ENCODE measurements around the gene SLC35E1.

GRCh38 chr19:16572332-16573211 is at the start of gene SLC35E1:
- peak; percentile 67 for TF ChIP-seq POLR2A (IDR thresholded peaks at IDR 0.05)
- TF ChIP-seq POLR2AphosphoS5 (IDR thresholded peaks at IDR 0.05) = peak; percentile 94 to 96 (median 95)

All from breast epithelium (tissue), 3 donors.